Astrocyte of the cerebellum (primary cell): ENCODE data around the gene NDUFAF2.
"Not testable (repeated sequence)": the region's sequence is repeated elsewhere in the genome, so short reads cannot be mapped to it uniquely, and the experiment has no call there.

Source experiments
- DNase-seq: peaks from one replicate; pipeline ENCODE4 v3.0.0-alpha.2; 2011; ENCODE audit warnings: low read depth
- H3K4me3 ChIP-seq: 2 replicates; pipeline ENCODE4 v1.5.1; 2011; ENCODE audit warnings: mild to moderate bottlenecking, low read depth, low read length, moderate library complexity
- CTCF ChIP-seq: IDR thresholded peaks from 2 replicates; pipeline ENCODE4 v1.5.1; 2012; ENCODE audit warnings: low read length, low read depth, moderate library complexity, mild to moderate bottlenecking; ENCODE audit errors: missing control alignments
- in situ Hi-C: cut with HindIII; loops from 2 replicates; pipeline ENCODE4 v1.10.0; 2017; ENCODE audit warnings: low sequenced_read_pairs

The NDUFAF2 gene

DNA sequence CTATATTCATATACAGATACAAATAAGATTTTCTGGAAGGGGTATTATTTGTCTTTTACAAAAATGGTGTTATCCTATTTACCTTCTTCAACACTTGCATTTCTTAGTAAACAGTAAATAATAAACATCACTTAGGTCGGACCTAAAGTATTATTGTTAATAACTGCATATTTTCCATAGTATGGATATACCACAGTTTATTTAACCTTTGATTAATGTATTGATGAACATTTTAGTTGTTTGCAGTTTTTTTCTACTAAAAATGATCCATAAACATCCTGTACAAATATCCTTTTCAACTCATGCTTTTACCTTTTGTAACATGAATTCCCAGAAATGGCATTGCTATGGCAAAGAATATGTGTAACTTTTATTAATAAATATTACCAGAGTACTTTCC is 83.4 kb downstream of the NDUFAF2 start:
- H3K4me3 ChIP-seq: no peak overlapping the region
- TF ChIP-seq CTCF: no peak

DNA sequence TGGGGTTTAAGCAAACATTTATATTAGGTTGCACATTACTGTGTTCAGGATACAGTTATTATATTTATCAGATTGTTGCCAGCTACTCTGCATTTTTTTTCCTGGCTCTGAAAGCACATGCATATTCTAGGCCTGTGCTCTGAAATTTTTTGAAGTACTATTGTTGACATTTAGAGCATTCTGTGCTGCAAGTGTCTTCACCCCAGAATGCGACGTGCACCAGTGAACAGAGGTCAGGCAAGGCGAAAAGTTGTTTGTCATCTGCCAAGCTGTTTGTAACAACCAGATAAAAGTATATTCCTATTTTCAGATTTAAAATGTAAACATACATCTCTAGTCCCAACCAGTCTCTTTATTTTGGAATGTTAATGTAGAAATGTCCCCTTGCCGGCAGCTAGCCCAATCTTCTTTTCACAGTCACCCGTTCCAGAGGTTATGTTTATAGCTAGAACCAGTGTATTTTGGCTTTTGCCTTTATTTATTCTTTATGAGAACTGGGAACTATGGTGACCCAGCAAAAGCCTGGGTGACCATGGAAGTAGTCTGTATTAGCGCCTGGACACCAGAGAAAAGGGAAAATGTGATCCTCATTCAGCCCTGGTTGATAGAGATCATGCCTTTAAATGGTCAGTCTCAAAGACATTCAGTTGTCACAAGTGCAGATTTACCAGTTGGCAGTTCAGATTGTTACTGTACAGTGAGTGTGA is 84.6 kb downstream of the NDUFAF2 start:
- TF ChIP-seq CTCF: no peak
- no peak overlapping the region for H3K4me3 ChIP-seq
- DNase-seq: no peak
- in situ Hi-C loops: no loop called here

More for the DNA sequence above, 83.4 kb downstream of the NDUFAF2 start:
- DNase-seq: no peak
- in situ Hi-C loops: no loop called here

- H3K4me3 ChIP-seq: no peak overlapping the region
- in situ Hi-C loops: no loop called here
- TF ChIP-seq CTCF: no peak
- DNase-seq: no peak
Observed at GRCh38 chr5:61030163-61030482, 85.1 kb downstream of the NDUFAF2 start.

DNA sequence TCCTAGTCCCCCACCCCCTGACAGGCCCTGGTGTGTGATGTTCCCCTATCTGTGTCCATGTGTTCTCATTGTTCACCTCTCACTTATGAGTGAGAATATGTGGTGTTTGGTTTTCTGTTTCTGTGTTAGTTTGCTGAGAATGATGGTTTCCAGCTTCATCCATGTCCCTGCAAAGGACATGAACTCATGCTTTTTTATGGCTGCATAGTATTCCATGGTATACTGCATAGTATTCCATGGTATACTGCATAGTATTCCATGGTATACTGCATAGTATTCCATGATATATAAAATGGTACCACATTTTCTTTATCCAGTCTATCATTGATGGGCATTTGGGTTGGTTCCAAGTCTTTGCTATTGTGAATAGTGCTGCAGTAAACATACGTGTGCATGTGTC is 86.3 kb downstream of the NDUFAF2 start:
- in situ Hi-C loops, H3K4me3 ChIP-seq, DNase-seq: not testable (repeated sequence)

- in situ Hi-C loops: no loop called here
Observed at GRCh38 chr5:61044545-61044944, 99.5 kb downstream of the NDUFAF2 start.

DNA sequence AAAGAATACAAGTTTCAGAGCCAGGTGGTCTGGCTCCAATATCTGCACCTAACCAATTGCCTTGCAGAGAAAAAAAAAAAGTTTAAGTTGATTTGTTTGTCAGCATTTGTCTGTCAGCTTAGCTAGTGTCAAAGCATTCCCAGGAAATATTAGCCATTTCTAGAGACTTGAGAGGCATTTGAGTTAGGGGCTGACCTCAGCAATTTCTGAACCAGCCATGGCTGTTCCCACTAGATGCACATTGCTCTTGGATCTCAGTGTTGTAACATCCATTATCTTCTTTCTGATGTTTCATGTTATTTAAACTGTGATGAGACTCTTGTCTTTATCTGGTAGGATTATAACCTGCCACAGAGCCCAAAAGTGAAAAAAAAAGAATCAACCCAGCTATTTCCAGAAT is 102.3 kb downstream of the NDUFAF2 start:
- H3K4me3 ChIP-seq: no peak overlapping the region
- no peak for DNase-seq
- in situ Hi-C loops: no loop called here
- TF ChIP-seq CTCF: no peak

More at GRCh38 chr5:61044545-61044944, 99.5 kb downstream of the NDUFAF2 start:
- no peak for DNase-seq
- no peak for TF ChIP-seq CTCF
- no peak overlapping the region for H3K4me3 ChIP-seq

GRCh38 chr5:61048534-61048933 is 103.5 kb downstream of the NDUFAF2 start:
- no peak for TF ChIP-seq CTCF
- DNase-seq: peak; percentile 49
- no peak overlapping the region for H3K4me3 ChIP-seq
- in situ Hi-C loops: no loop called here
